ENCODE results near the gene TSHZ2. TPM values are rescaled to one million over a fixed set of nuclear protein-coding genes. Genes with fewer than 3 reads are reported as not detected.
A peak's percentile ranks its signal among the peaks of the same experiment; 100 is the strongest.
"Not testable (repeated sequence)": the region's sequence is repeated elsewhere in the genome, so short reads cannot be mapped to it uniquely, and the experiment has no call there.

TSHZ2 gene
- total and polyA plus RNA-seq, 7 donors: 1.2 to 32.7 (median 14.0) TPM

DNA sequence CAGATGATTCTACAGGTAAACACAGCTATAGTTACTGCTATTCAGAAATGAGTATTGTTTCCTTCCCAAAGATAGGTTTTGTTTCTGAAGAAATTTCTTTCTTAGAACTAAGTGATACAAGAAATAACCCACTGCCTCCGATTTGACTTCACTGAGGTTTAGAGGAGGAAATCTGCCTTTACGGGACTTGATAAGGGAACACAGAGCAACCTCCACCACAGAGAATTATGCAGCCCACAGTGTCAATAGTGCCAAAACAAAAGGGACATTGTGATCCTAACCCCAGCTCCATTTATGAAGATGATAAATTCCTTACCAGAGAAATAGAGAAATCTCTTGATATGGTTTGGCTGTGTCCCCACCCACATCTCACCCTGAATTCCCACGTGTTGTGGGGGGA lies 456.8 kb downstream of the TSHZ2 start:
- no peak for DNase-seq
- no peaks in the 10 kb centered on the region for H3K27me3 ChIP-seq
- no peak overlapping the region for H3K27ac ChIP-seq
- TF ChIP-seq EP300 (IDR thresholded peaks at IDR 0.05): no peak
- TF ChIP-seq POLR2AphosphoS5 (IDR thresholded peaks at IDR 0.05): no peak
- no peak for TF ChIP-seq POLR2A (IDR thresholded peaks at IDR 0.05)
- TF ChIP-seq, protein P1, sequence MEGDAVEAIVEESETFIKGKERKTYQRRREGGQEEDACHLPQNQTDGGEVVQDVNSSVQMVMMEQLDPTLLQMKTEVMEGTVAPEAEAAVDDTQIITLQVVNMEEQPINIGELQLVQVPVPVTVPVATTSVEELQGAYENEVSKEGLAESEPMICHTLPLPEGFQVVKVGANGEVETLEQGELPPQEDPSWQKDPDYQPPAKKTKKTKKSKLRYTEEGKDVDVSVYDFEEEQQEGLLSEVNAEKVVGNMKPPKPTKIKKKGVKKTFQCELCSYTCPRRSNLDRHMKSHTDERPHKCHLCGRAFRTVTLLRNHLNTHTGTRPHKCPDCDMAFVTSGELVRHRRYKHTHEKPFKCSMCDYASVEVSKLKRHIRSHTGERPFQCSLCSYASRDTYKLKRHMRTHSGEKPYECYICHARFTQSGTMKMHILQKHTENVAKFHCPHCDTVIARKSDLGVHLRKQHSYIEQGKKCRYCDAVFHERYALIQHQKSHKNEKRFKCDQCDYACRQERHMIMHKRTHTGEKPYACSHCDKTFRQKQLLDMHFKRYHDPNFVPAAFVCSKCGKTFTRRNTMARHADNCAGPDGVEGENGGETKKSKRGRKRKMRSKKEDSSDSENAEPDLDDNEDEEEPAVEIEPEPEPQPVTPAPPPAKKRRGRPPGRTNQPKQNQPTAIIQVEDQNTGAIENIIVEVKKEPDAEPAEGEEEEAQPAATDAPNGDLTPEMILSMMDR (IDR thresholded peaks at IDR 0.05): no peak
- no peaks in the 10 kb centered on the region for H3K4me1 ChIP-seq
- H3K9me3 ChIP-seq: no peaks in the 10 kb centered on the region
- H3K36me3 ChIP-seq: no peaks in the 10 kb centered on the region
- intact Hi-C loops (cut with DNase I): no loop called here
- H3K4me3 ChIP-seq: no peak overlapping the region
- WGBS, 2 donors: 13 to 47% methylated on average over 3 of the region's 3 CpGs

DNA sequence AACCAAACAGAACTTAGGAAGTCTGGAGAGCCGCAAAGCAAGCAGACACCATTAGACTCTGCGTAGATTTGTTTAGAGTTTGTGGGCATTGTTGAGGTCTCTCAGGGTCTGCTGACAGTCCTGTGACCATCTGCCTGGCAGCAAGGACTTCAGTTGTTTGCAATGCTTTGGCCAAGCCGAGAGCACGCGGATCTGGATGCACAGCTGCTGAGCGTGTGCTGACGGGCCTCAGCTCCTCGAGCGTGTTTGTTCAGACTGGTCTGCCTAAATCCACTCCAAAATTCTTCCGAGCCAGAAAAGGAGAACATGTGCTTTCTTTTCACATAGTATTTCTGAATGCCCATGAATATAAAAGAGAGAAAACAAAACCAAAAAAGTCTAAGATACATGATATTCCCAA lies 462.5 kb downstream of the TSHZ2 start:
- Histone ChIP-seq H3K4me3 (no peak overlapping the region), H3K27ac (peak overlapping the region in 1 of 4 donors; percentile 18), H3K9me3 (no peaks in the 10 kb centered on the region), H3K27me3 (no peaks in the 10 kb centered on the region), H3K36me3 (no peaks in the 10 kb centered on the region), H3K4me1 (no peaks in the 10 kb centered on the region)
- TF ChIP-seq POLR2A (IDR thresholded peaks at IDR 0.05) (no peak), POLR2AphosphoS5 (IDR thresholded peaks at IDR 0.05) (no peak), EP300 (IDR thresholded peaks at IDR 0.05) (no peak)
- TF ChIP-seq, protein P1 (IDR thresholded peaks at IDR 0.05): no peak
- no peak for DNase-seq
- WGBS, 2 donors: 77 to 86% methylated on average over 10 of the region's 10 CpGs
- intact Hi-C loops (cut with DNase I): no loop called here

DNA sequence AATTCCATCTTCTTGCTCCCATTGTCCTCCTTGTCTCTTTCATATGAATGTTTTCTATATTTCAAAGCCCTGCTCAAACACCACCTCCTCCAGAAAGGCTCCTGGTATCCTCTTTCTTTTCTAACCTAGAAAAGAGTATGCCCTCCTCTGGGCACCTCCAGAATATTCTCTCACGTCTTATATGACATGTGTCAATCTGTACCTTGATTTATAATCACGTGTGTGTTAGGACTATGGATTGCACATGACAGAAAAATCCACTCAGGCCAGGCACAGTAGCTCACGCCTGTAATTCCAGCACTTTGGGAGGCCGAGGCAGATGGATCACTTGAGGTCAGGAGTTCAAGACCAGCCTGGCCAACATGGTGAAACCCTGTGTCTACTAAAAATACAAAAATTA lies 464.8 kb downstream of the TSHZ2 start:
- H3K9me3 ChIP-seq; DNase-seq; H3K27ac ChIP-seq; H3K27me3 ChIP-seq; intact Hi-C loops (cut with DNase I); H3K4me1 ChIP-seq; H3K36me3 ChIP-seq; H3K4me3 ChIP-seq: not testable (repeated sequence)
- WGBS, 2 donors: 84 to 87% methylated on average over 4 of the region's 4 CpGs

DNA sequence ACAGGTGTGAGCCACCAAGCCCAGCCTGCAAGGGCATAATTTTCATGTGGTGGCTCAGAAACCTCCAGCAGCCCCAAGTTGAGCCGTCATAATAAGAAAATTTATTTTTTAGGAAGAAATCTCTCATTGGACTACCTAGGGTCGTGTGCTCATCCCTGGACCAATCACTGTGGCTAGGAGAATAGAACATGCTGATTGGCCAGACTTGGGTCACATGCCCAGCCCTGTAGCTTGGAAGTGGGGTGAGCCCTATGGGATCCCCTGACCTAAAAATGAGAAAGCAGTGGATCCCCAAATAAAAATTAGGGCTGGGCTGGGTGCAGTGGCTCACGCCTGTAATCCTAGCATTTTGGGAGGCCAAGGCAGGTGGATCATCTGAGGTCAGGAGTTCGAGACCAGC lies 466.2 kb downstream of the TSHZ2 start:
- no peak for DNase-seq
- Histone ChIP-seq H3K4me1 (no peaks in the 10 kb centered on the region), H3K9me3 (no peaks in the 10 kb centered on the region), H3K27me3 (no peaks in the 10 kb centered on the region), H3K27ac (no peak overlapping the region), H3K4me3 (no peak overlapping the region), H3K36me3 (no peaks in the 10 kb centered on the region)
- intact Hi-C loops (cut with DNase I): no loop called here
- TF ChIP-seq POLR2AphosphoS5 (IDR thresholded peaks at IDR 0.05) (no peak), EP300 (IDR thresholded peaks at IDR 0.05) (no peak), POLR2A (IDR thresholded peaks at IDR 0.05) (no peak)
- TF ChIP-seq, protein P1 (IDR thresholded peaks at IDR 0.05): no peak
- 88 to 89% methylated on average over 4 of the region's 4 CpGs for WGBS, 2 donors

DNA sequence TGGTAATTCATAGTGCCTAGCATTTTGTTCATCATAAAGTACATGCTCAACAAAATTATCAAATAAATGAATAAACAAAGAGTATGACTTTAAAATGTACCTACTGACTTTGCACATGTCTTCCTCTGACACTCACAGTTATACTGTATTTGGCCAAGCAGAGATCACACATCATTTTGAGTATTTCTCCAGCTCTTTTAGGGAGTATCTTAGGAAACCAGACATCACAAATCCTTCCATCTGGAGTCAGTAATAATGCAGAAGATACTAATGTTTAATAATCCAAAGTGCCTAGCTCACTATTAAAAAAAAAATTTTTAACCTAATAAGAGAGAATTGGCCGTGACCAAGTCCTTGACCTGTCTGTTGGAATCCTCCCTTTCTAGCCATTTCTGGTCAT lies 466.9 kb downstream of the TSHZ2 start:
- H3K27me3 ChIP-seq: no peaks in the 10 kb centered on the region
- no peaks in the 10 kb centered on the region for H3K36me3 ChIP-seq
- no peaks in the 10 kb centered on the region for H3K4me1 ChIP-seq
- TF ChIP-seq, protein P1 (IDR thresholded peaks at IDR 0.05): no peak
- TF ChIP-seq POLR2A (IDR thresholded peaks at IDR 0.05) (no peak), EP300 (IDR thresholded peaks at IDR 0.05) (no peak), POLR2AphosphoS5 (IDR thresholded peaks at IDR 0.05) (no peak)
- no peak for DNase-seq
- WGBS, 2 donors: 77 to 88% methylated on average over 1 of the region's 1 CpG
- intact Hi-C loops (cut with DNase I): no loop called here
- H3K4me3 ChIP-seq: no peak overlapping the region
- no peaks in the 10 kb centered on the region for H3K9me3 ChIP-seq
- H3K27ac ChIP-seq: no peak overlapping the region
